HG02763 (cell line): ENCODE results near the gene GRID1.

Experiments used
- ATAC-seq: cut with Tn5 transposase; IDR thresholded peaks from one replicate; pipeline ENCODE4 v1.9.1; 2021; ENCODE audit warnings: mild to moderate bottlenecking, moderate library complexity; ENCODE audit not compliant: unreplicated experiment

GRID1 gene

GRCh38 chr10:85650791-85651496 lies 715.7 kb downstream of the GRID1 start:
- no peak for ATAC-seq

DNA sequence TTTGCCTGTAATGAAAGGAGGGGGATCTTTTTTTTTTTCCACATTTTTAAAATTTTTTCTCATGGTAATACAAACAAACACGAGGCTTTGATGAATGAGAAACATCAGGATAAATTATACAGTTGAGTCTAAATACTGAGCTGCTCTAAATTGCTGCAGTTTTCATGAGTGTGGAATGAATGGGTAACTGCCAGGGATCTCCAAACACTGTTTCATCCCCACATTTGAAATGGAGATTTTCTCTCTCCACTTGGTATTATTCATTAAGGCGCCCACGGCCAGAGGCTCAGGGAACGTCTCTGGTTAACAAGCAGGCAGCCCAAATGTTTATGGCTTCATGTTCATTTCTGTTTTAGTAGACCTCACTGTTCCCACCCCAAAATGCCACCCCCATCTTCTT lies 717.1 kb downstream of the GRID1 start:
- no peak for ATAC-seq

GRCh38 chr10:85648279-85648754 lies 718.3 kb downstream of the GRID1 start:
- no peak for ATAC-seq

DNA sequence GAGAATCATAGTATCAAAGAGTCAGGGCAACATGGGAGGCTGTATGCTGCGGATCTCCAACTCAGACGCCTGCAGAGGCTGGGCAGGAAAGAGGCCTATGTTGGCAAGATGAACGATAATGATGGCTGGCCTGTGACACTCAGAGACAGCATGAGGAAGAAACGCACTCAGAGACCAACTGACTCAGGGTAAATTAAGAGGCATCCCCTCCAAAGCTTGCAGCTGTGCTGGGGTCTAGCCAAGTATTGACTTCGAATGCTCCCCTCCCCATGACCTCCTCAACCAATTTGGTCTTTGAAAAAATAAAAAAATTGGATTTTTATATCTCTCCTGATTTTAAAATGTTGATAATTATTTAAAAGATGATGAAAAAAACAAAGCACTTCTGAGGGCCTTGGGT lies 718.9 kb downstream of the GRID1 start:
- ATAC-seq, result no peak

DNA sequence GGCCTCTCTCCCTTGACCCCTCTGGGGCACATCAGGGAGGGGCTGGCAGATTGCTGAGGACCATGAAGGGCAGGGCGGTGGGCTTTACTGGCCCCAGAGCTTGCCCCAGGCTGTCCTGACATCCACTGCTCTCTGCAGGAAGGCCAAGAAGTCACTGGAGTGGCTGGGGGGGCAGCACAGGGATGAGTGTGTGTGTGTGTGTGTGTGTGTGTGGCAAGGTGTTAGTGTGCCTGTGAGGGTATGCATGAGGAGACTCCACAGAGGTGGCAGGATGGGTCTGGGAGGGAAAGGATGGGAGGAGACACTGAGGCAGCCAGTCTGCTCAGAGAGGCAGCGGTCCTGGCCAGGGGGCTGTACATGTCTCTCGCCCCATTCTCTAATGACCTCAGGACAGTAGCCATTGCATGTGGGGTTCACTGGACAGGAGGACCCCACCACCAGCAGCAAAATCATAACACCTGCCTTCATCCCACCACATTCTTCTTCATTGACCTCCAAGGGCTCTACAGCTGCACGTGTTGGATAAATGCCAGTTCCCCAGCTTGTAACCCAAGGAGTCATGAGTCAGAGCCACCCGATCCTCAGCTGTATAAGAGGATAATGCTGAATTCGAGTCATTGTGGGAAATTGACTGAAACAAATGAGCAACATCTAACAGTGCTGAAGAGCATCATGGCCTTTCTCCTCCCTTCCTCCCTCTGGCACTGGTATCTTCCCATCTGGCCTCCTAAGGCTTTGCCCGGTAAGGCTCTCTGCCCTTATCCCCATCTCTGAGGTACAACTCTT lies 720.5 kb downstream of the GRID1 start:
- no peak for ATAC-seq

DNA sequence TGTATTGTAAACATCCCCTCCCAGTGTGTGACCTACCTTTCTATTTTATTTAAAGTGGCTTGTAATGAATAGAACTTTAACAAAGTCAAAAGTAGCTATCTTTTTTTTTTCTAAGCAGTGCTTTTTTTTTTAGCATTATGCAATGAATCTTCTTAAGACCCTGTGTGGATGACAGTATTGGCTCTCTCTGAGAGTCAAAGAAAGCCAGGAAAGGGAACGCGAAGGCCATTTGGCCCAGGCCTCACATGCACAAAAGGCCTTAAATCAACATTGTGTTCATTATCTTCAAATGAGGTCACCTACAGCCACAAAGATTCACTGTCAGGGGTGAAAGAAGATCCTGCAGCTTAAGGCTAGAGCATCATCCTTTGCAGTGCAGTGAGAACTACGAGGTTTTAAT lies 721.5 kb downstream of the GRID1 start:
- ATAC-seq, result no peak

GRCh38 chr10:85643845-85644525 lies 722.6 kb downstream of the GRID1 start:
- no peak for ATAC-seq

DNA sequence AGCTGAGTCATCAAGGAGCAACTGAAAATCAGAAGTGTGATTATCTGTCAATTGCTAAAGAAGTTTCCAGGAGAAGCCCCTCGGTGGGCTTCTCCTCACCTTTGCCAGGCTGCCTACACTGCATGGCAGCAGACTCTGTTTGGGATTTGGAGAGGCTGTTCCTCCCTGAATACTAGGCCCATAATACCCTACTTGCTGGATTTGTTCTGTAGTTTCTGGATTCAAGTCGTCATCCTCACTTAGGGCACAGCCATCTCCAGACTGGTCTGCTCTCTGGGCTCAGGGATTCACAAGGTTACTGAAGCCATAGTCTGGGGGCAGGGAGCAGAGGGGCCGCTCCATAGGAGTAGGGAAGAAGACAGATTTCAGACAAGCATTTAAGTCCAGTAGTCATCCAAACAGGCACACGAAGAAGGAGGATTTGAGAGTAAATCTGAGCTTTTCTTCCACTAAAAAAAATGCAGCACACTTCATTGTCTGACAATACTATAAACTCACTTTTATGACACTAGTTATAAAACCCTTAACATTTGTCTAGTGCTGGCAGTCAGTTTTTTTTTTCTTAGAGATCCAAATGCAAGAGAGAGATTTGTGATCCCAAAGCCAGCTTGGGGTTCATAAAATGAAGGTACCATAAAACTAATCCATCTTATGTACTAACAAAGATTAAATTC lies 723.3 kb downstream of the GRID1 start:
- no peak for ATAC-seq

GRCh38 chr10:85642421-85643170 lies 724.0 kb downstream of the GRID1 start:
- no peak for ATAC-seq

- no peak for ATAC-seq
Observed at GRCh38 chr10:85642082-85642420, 724.5 kb downstream of the GRID1 start.

- no peak for ATAC-seq
Observed at GRCh38 chr10:85641479-85642009, 725.1 kb downstream of the GRID1 start.

GRCh38 chr10:85638797-85639196 lies 727.8 kb downstream of the GRID1 start:
- ATAC-seq, result no peak

GRCh38 chr10:85635650-85636049 lies 730.9 kb downstream of the GRID1 start:
- no peak for ATAC-seq

DNA sequence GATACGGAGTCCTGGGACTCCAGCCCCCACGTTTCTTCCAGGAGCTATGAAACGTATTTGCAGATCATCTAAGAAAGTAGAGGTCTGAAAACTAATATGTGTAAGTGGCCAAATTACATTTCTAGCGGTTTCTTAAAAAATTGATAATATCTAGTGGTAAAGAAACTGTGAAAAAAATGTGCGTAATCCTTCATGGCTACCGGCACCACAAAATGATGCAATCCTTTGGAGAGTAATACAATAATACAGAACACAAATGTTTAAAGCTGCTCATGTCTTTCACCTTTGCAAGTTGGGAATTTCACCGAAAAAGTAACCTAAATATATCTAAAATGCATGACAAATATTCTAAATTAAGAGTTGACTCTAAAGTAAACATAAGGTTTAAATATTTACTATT lies 742.1 kb downstream of the GRID1 start:
- no peak for ATAC-seq

DNA sequence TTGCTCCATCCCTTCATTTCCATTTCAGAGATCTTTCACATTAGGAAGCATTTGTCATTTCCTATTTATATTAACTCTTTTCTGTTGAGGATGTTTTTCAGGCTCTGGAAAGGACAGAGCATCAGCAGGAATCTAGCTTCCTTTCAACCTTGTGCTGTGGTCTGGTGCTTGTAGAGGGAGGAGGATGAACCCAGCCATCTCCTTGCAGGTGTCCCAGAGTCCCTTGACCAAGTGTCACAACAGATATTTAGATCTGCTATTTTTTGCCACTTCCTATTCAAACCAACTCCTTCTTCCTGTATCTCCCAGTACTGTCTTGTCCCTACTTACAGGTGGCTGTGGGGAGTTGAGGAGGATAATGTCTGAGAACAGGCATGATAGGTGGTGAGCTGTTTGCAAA lies 742.8 kb downstream of the GRID1 start:
- ATAC-seq, result no peak

- no peak for ATAC-seq
Observed at GRCh38 chr10:85623342-85623741, 743.3 kb downstream of the GRID1 start.

DNA sequence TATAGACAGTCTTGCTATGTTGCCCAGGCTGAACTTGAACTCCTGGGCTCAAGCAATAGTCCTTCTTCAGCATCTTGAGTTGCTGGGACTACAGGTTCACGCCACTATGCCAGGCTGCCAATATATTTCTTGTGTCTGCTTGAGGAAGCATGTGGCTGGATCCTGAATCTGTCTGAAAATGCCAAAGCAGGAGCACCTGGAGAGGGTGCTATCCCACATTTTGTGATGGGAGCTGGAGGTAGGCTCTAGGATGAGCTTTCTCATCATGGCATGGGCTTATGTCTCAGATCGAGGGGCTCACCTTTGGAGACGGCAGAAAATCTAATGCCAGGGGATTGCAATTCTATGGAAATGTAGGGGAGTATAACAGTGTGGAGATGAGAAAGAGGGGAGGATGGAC lies 744.2 kb downstream of the GRID1 start:
- ATAC-seq, result no peak

DNA sequence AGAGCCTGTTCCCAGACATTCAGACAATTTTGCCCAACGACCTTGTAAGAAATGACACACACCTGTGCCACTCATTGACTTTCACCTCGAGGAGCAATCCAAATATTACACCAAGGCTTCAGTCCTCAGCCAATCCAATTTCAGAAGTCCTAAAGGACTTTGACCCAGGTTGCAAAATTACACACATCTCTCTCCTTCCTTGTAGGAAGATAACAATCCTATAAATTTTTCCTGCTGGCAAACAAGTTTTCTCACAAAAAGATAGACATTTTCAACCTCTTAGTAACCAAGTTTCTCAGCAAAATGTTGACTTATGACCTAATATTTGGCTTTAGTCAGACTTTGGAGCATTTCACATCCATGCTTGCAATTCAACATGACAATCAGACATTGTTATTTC lies 745.0 kb downstream of the GRID1 start:
- no peak for ATAC-seq

- no peak for ATAC-seq
Observed at GRCh38 chr10:85620807-85621206, 745.8 kb downstream of the GRID1 start.

- ATAC-seq, result no peak
Observed at GRCh38 chr10:85619832-85620231, 746.8 kb downstream of the GRID1 start.
